Activated naive CD8-positive, alpha-beta T cell treated with anti-CD3 and anti-CD28 coated beads, Interleukin-2, amount 50 U/mL, for 24 hours (primary cell): ENCODE measurements around the gene TSGA10IP.

ENCODE experiments used
- ATAC-seq: fragments of 150-1000 bp; cut with Tn5 transposase; one replicate; pipeline ENCODE4 v1.10.0; 2021
- DNase-seq: peaks from one replicate; pipeline ENCODE4 v3.0.0; 2021
- H3K27ac Mint-ChIP-seq: one replicate; pipeline ENCODE4 v1.8.0; 2021; ENCODE audit warnings: mild to moderate bottlenecking, mixed read lengths
- H3K27me3 Mint-ChIP-seq: one replicate; pipeline ENCODE4 v1.8.0; 2021; ENCODE audit warnings: mixed read lengths
- H3K36me3 Mint-ChIP-seq: one replicate; pipeline ENCODE4 v1.8.0; 2021; ENCODE audit warnings: low read depth, mixed read lengths
- H3K4me1 Mint-ChIP-seq: one replicate; pipeline ENCODE4 v1.8.0; 2021; ENCODE audit warnings: mixed read lengths
- H3K4me3 Mint-ChIP-seq: one replicate; pipeline ENCODE4 v1.8.0; 2021; ENCODE audit warnings: mild to moderate bottlenecking, moderate library complexity, mixed read lengths
- H3K9me3 Mint-ChIP-seq: one replicate; pipeline ENCODE4 v1.8.0; 2021; ENCODE audit warnings: mixed read lengths

TSGA10IP gene

GRCh38 chr11:65982824-65983588 is 37.7 kb downstream of the TSGA10IP start:
- Mint-ChIP-seq H3K4me3 (no peak overlapping the region), H3K27ac (no peak overlapping the region), H3K4me1 (no peaks in the 10 kb centered on the region), H3K9me3 (no peaks in the 10 kb centered on the region), H3K27me3 (no peaks in the 10 kb centered on the region), H3K36me3 (no peaks in the 10 kb centered on the region)
- no peak for DNase-seq
- no peak for ATAC-seq

- Mint-ChIP-seq H3K27ac (no peak overlapping the region), H3K4me1 (no peaks in the 10 kb centered on the region), H3K9me3 (no peaks in the 10 kb centered on the region), H3K4me3 (no peak overlapping the region), H3K36me3 (no peaks in the 10 kb centered on the region), H3K27me3 (no peaks in the 10 kb centered on the region)
- ATAC-seq (no peak), DNase-seq (no peak)
Observed at GRCh38 chr11:65983589-65983987, 38.3 kb downstream of the TSGA10IP start.

GRCh38 chr11:65987336-65987735 is 42.1 kb downstream of the TSGA10IP start:
- H3K27me3 Mint-ChIP-seq = no peaks in the 10 kb centered on the region
- H3K9me3 Mint-ChIP-seq = no peaks in the 10 kb centered on the region
- H3K4me3 Mint-ChIP-seq = no peak overlapping the region
- H3K4me1 Mint-ChIP-seq = peaks cover 6% of the 10 kb centered on the region
- H3K36me3 Mint-ChIP-seq = peaks cover 7% of the 10 kb centered on the region
- ATAC-seq = no peak
- no peak overlapping the region for H3K27ac Mint-ChIP-seq
- no peak for DNase-seq

DNA sequence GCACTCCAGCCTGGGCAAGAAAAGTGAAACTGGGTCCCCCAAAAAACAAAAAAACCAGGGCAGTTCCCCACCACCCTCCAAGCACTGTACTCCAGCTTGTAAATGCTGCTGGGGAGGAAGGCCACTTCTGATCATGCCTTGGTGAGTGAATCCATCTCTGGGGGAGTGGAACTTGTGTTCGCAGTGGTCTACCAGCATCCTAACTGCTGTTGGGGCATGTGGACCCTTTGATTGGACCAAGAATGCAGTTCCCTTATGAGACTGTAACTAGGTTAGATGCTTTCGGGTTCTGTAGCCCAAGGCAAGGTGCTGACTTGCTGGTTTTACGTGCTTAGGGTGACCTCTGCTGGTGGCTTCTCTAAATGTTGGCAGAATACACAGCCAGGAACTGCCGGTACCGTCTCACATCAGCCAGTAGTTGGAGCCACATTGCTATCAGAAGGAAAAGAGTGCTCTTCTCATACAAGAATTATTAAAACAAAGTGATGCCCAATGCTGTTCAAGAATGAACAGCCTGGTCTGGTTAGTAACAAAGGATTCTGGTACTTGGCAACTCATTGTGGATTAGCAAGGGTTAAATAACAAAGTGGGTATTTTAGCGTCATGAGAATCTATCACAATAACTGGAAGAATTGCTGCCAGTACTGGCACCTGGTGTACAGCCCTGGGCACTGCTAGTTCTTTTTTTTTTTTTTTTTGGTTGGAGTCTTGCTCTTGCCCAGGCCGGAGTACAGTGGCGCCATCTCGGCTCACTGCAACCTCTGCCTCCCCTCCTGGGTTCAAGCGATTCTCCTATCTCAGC is 43.7 kb downstream of the TSGA10IP start:
- Mint-ChIP-seq H3K27ac (peak overlapping the region; percentile 78), H3K27me3 (no peaks in the 10 kb centered on the region), H3K9me3 (no peaks in the 10 kb centered on the region), H3K4me1 (peaks cover 6% of the 10 kb centered on the region), H3K4me3 (no peak overlapping the region), H3K36me3 (peaks cover 7% of the 10 kb centered on the region)
- peak; percentile 88 for DNase-seq
- peak; percentile 100 for ATAC-seq

DNA sequence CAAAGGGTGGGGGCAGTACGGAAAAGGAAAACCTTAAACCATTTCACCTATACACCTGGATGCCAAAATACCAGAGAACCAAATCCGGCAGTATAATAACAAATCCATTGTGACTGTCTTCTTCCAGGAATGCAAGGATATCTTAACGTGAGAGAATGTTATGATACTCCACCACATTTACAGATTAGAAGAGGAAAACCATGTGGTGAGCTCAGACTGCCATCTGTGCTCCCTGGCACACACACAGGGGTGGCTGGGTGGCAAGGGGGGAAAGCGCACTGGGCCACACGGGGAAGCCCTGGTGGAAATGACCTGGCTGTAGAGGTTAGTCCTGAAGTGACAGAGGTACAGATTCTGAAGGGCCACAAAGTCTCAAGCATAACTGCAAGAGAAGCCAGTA is 46.8 kb downstream of the TSGA10IP start:
- DNase-seq = no peak
- H3K27ac Mint-ChIP-seq = no peak overlapping the region
- ATAC-seq = no peak
- H3K9me3 Mint-ChIP-seq = no peaks in the 10 kb centered on the region
- H3K4me3 Mint-ChIP-seq = no peak overlapping the region
- peaks cover 10% of the 10 kb centered on the region for H3K36me3 Mint-ChIP-seq
- H3K27me3 Mint-ChIP-seq = no peaks in the 10 kb centered on the region
- H3K4me1 Mint-ChIP-seq = peaks cover 6% of the 10 kb centered on the region

DNA sequence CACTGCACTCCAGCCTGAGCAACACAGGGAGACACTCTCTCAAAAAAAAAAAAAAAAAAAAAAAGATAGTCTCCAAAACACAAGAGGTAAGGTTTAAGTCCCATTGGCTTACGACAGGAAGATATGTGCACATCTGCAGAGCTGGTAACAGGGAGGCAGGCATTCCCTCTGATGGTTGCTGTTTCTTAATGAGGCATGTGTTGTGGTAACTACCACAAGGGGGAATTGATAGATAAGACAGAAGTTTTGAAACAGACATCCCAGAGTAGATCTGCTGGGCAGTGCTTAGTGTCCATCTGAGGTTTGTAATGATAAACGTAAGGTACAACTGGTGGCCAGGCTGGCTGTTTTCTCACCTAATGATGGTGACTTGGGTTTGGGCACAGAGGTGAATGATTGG is 52.0 kb downstream of the TSGA10IP start:
- H3K4me3 Mint-ChIP-seq = no peak overlapping the region
- ATAC-seq (no peak), DNase-seq (no peak)
- peaks cover 40% of the 10 kb centered on the region for H3K36me3 Mint-ChIP-seq
- H3K27ac Mint-ChIP-seq = peak overlapping the region; percentile 37
- H3K4me1 Mint-ChIP-seq = peaks cover 28% of the 10 kb centered on the region
- H3K9me3 Mint-ChIP-seq = no peaks in the 10 kb centered on the region
- no peaks in the 10 kb centered on the region for H3K27me3 Mint-ChIP-seq

DNA sequence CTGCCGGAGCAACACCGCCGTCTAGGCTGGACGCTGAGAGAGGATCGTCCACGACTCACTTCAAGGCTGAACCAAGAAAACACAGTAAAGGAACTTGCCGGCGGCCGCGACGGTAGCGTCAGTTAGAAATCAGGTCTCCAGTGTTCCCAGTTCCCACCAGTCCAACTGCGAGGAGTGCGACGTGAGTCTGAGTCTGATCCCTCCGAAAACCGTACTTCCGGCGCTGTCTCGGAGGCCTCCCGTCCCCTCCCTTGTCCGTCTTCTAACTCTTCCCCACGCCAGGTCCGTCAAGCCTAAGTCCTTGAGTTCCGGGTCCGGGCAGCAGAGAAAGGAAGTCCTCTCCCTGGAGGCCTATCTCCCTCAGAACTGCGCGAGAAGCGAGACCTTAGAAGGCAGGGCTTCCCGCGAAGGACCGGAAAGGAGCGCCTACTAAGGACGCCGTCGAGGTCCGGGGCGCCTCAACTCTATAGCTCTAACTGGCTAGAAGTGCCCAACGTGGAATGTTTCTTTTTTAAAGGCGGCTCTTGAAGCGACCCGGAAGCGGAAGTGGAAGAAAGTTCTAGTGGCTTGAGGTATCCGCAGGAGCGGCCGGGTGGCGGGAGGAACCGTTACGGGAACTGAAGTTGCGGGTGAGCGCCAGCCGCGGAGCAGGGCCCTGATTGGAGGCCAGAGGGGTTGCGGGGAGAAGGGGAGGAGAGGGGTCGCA is 56.8 kb downstream of the TSGA10IP start, which contains the start of the genes BANF1 and EIF1AD:
BANF1 (plus strand) TSS at position 562 of the 706 bp plus-strand sequence. CDS start 748 bp downstream, outside the sequence.
EIF1AD (minus strand) TSS at position 216 of the 706 bp plus-strand sequence. CDS start 1,768 bp downstream, outside the sequence.
- Mint-ChIP-seq H3K9me3 (no peaks in the 10 kb centered on the region), H3K36me3 (peaks cover 50% of the 10 kb centered on the region), H3K4me3 (peak within 1 kb of the TSS; percentile 100), H3K4me1 (peaks cover 51% of the 10 kb centered on the region), H3K27me3 (no peaks in the 10 kb centered on the region), H3K27ac (peak within 1 kb of the TSS; percentile 98)
- ATAC-seq (peak; percentile 94), DNase-seq (peak; percentile 90)

DNA sequence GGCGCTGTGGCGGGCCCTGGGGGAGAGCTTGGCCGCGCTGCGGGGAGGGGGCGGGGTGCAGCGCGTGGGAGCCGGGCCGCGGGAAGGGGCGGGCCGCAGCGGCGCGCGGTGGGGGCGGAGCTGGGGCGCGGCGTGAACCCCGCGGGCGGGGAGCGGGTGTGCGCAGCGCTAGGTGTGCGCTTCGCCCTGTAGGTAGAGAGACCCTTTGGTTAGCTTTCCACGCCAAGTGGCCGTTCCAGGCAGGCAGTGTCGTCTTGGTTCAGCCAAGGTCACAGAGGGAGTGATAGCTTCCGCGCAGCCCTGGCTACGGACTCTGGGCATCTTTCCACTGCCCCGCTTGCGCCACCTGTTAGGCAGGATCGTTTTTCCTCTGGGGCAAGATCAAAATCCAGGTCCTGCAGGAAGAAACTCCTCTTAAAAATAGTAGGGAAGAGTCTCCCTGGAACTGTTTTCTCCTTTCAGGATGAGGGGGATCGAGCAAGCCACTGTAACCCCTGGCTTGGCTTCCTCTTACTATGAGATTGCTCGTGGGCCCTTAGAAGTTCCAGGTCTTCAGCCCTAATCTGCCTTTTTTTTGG is 57.5 kb downstream of the TSGA10IP start:
- ATAC-seq (peak; percentile 64), DNase-seq (no peak)
- peak overlapping the region; percentile 100 for H3K4me3 Mint-ChIP-seq
- peaks cover 45% of the 10 kb centered on the region for H3K36me3 Mint-ChIP-seq
- peak overlapping the region; percentile 98 for H3K27ac Mint-ChIP-seq
- H3K4me1 Mint-ChIP-seq = peaks cover 49% of the 10 kb centered on the region
- no peaks in the 10 kb centered on the region for H3K9me3 Mint-ChIP-seq
- no peaks in the 10 kb centered on the region for H3K27me3 Mint-ChIP-seq

- Mint-ChIP-seq H3K27me3 (no peaks in the 10 kb centered on the region), H3K9me3 (no peaks in the 10 kb centered on the region), H3K4me1 (peaks cover 49% of the 10 kb centered on the region), H3K4me3 (peak overlapping the region; percentile 100), H3K36me3 (peaks cover 41% of the 10 kb centered on the region), H3K27ac (peak overlapping the region; percentile 89)
- ATAC-seq (no peak), DNase-seq (no peak)
Observed at GRCh38 chr11:66003291-66003690, 58.0 kb downstream of the TSGA10IP start.

GRCh38 chr11:66004186-66004585 is 58.9 kb downstream of the TSGA10IP start:
- Mint-ChIP-seq H3K9me3 (no peaks in the 10 kb centered on the region), H3K27me3 (no peaks in the 10 kb centered on the region), H3K4me3 (peak overlapping the region; percentile 100), H3K4me1 (peaks cover 47% of the 10 kb centered on the region), H3K36me3 (peaks cover 33% of the 10 kb centered on the region), H3K27ac (peak overlapping the region; percentile 58)
- ATAC-seq (no peak), DNase-seq (no peak)

DNA sequence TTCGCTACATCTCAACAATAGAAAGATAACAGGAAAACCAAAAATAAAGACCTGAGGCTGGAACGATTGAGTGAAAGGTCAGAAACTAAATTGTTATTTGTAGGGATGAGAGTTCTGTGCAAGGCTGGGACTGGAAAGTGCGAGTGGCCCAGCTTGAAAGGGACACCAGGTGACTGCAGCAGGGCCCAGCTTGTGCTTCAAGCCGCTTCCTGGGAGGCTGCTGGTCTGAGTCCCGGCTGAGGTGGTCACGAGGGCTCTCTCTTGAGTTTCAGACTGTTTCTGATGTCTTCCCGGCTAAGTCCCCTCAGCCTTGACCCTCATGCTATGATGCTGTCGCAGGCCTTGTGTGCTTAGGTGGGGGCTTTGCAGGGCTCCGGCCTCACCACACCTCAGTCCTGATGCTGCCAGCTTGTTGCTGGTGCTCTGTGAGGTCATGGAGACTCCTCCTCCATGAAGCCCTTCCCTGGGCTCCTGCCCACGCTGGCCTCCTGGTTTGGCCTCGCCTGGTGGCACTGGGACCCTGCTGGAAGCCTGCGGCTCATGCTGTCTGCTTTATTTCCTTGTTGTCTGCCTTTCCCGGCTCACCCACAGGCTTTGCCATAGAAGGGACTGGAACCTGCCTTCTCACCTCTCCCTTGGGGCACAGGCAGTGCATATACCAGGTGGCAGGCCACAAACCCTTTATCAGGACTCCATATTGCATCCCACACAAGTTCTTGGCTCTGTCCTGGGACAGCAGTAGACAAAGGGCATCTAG is 61.0 kb downstream of the TSGA10IP start:
- Mint-ChIP-seq H3K9me3 (no peaks in the 10 kb centered on the region), H3K4me1 (peaks cover 31% of the 10 kb centered on the region), H3K36me3 (peaks cover 16% of the 10 kb centered on the region), H3K27me3 (peaks cover 4% of the 10 kb centered on the region), H3K27ac (peak overlapping the region; percentile 24), H3K4me3 (no peak overlapping the region)
- ATAC-seq = no peak
- no peak for DNase-seq

- H3K4me1 Mint-ChIP-seq = peaks cover 28% of the 10 kb centered on the region
- no peak for DNase-seq
Observed at GRCh38 chr11:66006891-66007176, 61.6 kb downstream of the TSGA10IP start.

DNA sequence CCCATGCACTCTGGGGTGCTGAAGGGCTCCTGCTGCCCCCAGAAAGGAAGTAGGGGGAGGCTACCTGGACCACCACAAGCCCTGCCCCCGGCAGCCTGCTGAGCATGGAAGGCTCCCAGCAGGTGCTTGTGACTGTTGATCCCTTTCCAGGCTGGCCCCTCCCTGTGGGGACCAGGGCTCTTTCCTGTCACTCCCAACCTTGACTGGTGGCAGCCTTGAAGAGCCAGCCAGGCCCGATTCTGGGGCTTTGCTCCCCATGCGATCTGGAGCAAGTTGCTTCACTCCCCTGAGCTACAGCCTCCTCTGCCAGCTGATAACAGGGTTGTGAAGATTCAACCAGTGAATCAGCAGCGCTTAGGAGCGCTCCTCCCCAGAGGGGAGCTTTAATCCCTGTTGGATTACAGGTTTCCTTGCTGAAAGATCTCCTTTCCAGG is 61.9 kb downstream of the TSGA10IP start:
- H3K4me3 Mint-ChIP-seq = no peak overlapping the region
- ATAC-seq = no peak

More at GRCh38 chr11:66006891-66007176, 61.6 kb downstream of the TSGA10IP start:
- peaks cover 15% of the 10 kb centered on the region for H3K36me3 Mint-ChIP-seq
- H3K4me3 Mint-ChIP-seq = no peak overlapping the region
- H3K9me3 Mint-ChIP-seq = no peaks in the 10 kb centered on the region
- H3K27ac Mint-ChIP-seq = no peak overlapping the region
- no peak for ATAC-seq
- peaks cover 4% of the 10 kb centered on the region for H3K27me3 Mint-ChIP-seq

DNA sequence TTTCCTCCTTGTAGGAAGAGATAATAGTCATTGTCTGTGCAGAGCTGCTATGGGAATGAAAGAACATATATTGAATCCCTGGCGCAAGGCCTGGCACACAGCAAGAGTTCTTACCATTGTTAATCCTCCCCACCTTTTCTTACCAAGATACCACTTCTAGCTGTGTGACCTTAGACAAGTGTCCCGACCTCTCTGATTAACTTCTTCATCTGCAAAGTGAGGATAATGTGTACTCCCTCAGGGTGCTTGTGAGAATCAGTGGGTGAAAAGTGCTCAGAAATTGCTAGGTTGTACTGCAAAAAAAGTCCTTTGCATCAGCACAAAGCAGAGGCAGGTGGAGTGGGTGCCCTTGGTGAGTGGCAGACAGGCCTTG is 62.8 kb downstream of the TSGA10IP start:
- H3K4me1 Mint-ChIP-seq = peaks cover 18% of the 10 kb centered on the region
- H3K27me3 Mint-ChIP-seq = peaks cover 9% of the 10 kb centered on the region
- ATAC-seq (no peak), DNase-seq (no peak)
- H3K36me3 Mint-ChIP-seq = peaks cover 13% of the 10 kb centered on the region
- no peaks in the 10 kb centered on the region for H3K9me3 Mint-ChIP-seq
- H3K4me3 Mint-ChIP-seq = no peak overlapping the region
- H3K27ac Mint-ChIP-seq = no peak overlapping the region

More for the DNA sequence above, 61.9 kb downstream of the TSGA10IP start:
- peaks cover 4% of the 10 kb centered on the region for H3K27me3 Mint-ChIP-seq
- no peak overlapping the region for H3K27ac Mint-ChIP-seq
- no peaks in the 10 kb centered on the region for H3K9me3 Mint-ChIP-seq
- H3K4me1 Mint-ChIP-seq = peaks cover 24% of the 10 kb centered on the region
- DNase-seq = no peak
- peaks cover 13% of the 10 kb centered on the region for H3K36me3 Mint-ChIP-seq
